ENCODE measurements around the gene BCR. TPM values are rescaled to one million over a fixed set of nuclear protein-coding genes. Genes with fewer than 3 reads are reported as not detected.
A peak's percentile ranks its signal among the peaks of the same experiment; 100 is the strongest.

The BCR gene
- total RNA-seq, 6 donors from 2014 or later: 47.1 to 105 (median 68.6) TPM

- H3K4me1 ChIP-seq: peaks cover 21 to 58% (median 42%) of the 10 kb centered on the region in 4 donors
- TF ChIP-seq EP300 (IDR thresholded peaks at IDR 0.05): no peak
- TF ChIP-seq, protein P1, sequence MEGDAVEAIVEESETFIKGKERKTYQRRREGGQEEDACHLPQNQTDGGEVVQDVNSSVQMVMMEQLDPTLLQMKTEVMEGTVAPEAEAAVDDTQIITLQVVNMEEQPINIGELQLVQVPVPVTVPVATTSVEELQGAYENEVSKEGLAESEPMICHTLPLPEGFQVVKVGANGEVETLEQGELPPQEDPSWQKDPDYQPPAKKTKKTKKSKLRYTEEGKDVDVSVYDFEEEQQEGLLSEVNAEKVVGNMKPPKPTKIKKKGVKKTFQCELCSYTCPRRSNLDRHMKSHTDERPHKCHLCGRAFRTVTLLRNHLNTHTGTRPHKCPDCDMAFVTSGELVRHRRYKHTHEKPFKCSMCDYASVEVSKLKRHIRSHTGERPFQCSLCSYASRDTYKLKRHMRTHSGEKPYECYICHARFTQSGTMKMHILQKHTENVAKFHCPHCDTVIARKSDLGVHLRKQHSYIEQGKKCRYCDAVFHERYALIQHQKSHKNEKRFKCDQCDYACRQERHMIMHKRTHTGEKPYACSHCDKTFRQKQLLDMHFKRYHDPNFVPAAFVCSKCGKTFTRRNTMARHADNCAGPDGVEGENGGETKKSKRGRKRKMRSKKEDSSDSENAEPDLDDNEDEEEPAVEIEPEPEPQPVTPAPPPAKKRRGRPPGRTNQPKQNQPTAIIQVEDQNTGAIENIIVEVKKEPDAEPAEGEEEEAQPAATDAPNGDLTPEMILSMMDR (IDR thresholded peaks at IDR 0.05): no peak
- no peak for TF ChIP-seq POLR2AphosphoS5 (IDR thresholded peaks at IDR 0.05)
- TF ChIP-seq POLR2A (IDR thresholded peaks at IDR 0.05): no peak
These were observed 64.4 kb downstream of the BCR start for GRCh38 chr22:23244690-23245044.

DNA sequence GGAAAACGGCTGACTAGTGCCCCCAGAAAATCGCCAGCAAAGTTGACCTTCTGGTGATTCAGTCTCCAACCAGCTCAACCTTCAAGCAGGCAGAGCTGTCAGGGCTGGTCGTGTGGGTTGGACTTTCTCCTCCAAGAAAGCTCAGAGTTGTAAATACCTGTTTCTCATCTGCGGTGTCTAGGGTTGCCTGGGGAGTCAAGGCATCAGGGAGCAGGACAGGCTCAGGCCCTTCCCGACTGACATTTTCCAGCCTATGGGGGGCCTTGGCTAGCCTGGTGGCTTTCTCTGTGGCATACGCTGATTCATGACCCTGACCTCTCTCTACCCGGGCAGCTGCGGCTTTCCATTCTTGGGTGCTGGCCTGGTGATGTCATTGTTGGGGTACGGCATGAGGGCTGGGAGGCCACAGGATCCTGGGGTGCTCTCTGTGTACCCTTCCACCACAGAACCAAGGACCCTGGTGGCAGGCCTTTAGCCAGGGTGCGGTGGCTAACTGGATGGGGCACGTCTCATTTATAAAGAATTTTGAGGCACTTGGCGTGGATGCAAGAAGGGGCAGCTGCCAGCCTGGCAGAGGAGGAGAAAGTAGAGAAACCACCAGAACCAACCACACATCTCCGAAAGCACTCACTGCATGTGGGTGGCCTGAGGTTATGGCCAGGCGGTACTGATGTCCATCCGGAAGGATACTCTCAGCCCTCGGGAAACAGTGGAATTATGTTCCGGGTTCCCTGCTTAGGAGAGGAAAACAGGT, 64.9 kb downstream of the BCR start:
- H3K4me3 ChIP-seq: no peak overlapping the region
- no peaks in the 10 kb centered on the region for H3K9me3 ChIP-seq
- H3K4me1 ChIP-seq: peaks cover 21 to 58% (median 45%) of the 10 kb centered on the region in 4 donors
- peaks cover 0 to 3% (median 0%) of the 10 kb centered on the region in 4 donors for H3K36me3 ChIP-seq
- DNase-seq (no peak), ATAC-seq (ENCODE audit: low FRiP score in 2 of 2) (no peak)
- H3K27me3 ChIP-seq: no peaks in the 10 kb centered on the region
- no peak overlapping the region for H3K27ac ChIP-seq
- 77 to 82% methylated on average over 9 to 15 of the region's 17 CpGs for WGBS, 2 donors
- no peak for TF ChIP-seq EP300 (IDR thresholded peaks at IDR 0.05)
- TF ChIP-seq POLR2AphosphoS5 (IDR thresholded peaks at IDR 0.05): no peak

More at GRCh38 chr22:23244690-23245044, 64.4 kb downstream of the BCR start:
- Histone ChIP-seq H3K9me3 (no peaks in the 10 kb centered on the region), H3K27ac (no peak overlapping the region), H3K36me3 (peaks cover 0 to 3% (median 0%) of the 10 kb centered on the region in 4 donors), H3K27me3 (no peaks in the 10 kb centered on the region), H3K4me3 (no peak overlapping the region)
- 95 to 100% methylated on average over 3 to 5 of the region's 5 CpGs for WGBS, 2 donors
- ATAC-seq (ENCODE audit: low FRiP score in 2 of 2): no peak
- no peak for DNase-seq

GRCh38 chr22:23245799-23246136, 65.5 kb downstream of the BCR start:
- H3K27me3 ChIP-seq: no peaks in the 10 kb centered on the region
- WGBS, 2 donors: 71 to 75% methylated on average over 8 of the region's 8 CpGs
- DNase-seq (no peak), ATAC-seq (ENCODE audit: low FRiP score in 2 of 2) (no peak)
- peaks cover 0 to 3% (median 0%) of the 10 kb centered on the region in 4 donors for H3K36me3 ChIP-seq
- H3K4me1 ChIP-seq: peaks cover 21 to 59% (median 39%) of the 10 kb centered on the region in 4 donors
- H3K27ac ChIP-seq: no peak overlapping the region
- H3K4me3 ChIP-seq: no peak overlapping the region
- no peaks in the 10 kb centered on the region for H3K9me3 ChIP-seq
- TF ChIP-seq POLR2AphosphoS5 (IDR thresholded peaks at IDR 0.05) (no peak), EP300 (IDR thresholded peaks at IDR 0.05) (no peak), POLR2A (IDR thresholded peaks at IDR 0.05) (no peak)
- TF ChIP-seq, protein P1 (IDR thresholded peaks at IDR 0.05): no peak

- TF ChIP-seq POLR2A (IDR thresholded peaks at IDR 0.05) (no peak), EP300 (IDR thresholded peaks at IDR 0.05) (no peak), POLR2AphosphoS5 (IDR thresholded peaks at IDR 0.05) (no peak)
- TF ChIP-seq, protein P1 (IDR thresholded peaks at IDR 0.05): no peak
- Histone ChIP-seq H3K9me3 (no peaks in the 10 kb centered on the region), H3K27me3 (no peaks in the 10 kb centered on the region), H3K4me1 (peaks cover 21 to 54% (median 29%) of the 10 kb centered on the region in 4 donors), H3K27ac (peak overlapping the region in 1 of 4 donors; percentile 47), H3K4me3 (no peak overlapping the region), H3K36me3 (peaks cover 0 to 3% (median 0%) of the 10 kb centered on the region in 4 donors)
- ATAC-seq (ENCODE audit: low FRiP score in 2 of 2) (no peak), DNase-seq (no peak)
- WGBS, 2 donors: 73 to 75% methylated on average over 8 to 13 of the region's 13 CpGs
These were observed 66.9 kb downstream of the BCR start for GRCh38 chr22:23246982-23247766.

DNA sequence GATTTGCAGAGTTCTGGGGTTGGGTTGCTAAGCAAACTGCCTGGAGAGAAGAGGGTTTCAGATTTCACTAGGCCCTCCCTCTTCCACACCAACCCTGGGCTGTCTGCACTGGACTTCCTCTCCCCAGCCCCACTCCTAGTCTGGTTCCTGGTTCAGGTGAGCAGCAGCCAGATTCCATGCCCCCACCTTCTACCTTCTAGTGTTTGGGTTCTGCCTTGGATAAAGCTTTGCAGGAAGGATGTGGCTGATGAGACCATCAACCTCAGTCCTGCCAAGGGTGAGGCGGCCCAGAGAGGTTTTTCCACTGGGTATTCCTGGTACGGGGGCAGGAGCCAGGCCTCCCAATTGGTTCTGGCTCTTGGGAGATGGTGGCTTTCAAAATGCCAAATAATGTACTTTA, 68.3 kb downstream of the BCR start:
- H3K27ac ChIP-seq: peak overlapping the region in 3 of 4 donors; percentile 1 to 31 (median 25)
- peaks cover 14 to 40% (median 24%) of the 10 kb centered on the region in 4 donors for H3K4me1 ChIP-seq
- H3K9me3 ChIP-seq: no peaks in the 10 kb centered on the region
- no peak overlapping the region for H3K4me3 ChIP-seq
- peak in 1 of 2 donors; percentile 68 for DNase-seq
- no peak for TF ChIP-seq POLR2AphosphoS5 (IDR thresholded peaks at IDR 0.05)
- TF ChIP-seq, protein P1 (IDR thresholded peaks at IDR 0.05): no peak
- peaks cover 0 to 4% (median 0%) of the 10 kb centered on the region in 4 donors for H3K36me3 ChIP-seq
- peak; percentile 33 to 64 for ATAC-seq (ENCODE audit: low FRiP score in 2 of 2)
- no peaks in the 10 kb centered on the region for H3K27me3 ChIP-seq
- 44 to 76% methylated on average over 2 of the region's 2 CpGs for WGBS, 2 donors

All from upper lobe of left lung (tissue), 6 donors.